ENCODE results near the gene PADI2.

Gene PADI2

DNA sequence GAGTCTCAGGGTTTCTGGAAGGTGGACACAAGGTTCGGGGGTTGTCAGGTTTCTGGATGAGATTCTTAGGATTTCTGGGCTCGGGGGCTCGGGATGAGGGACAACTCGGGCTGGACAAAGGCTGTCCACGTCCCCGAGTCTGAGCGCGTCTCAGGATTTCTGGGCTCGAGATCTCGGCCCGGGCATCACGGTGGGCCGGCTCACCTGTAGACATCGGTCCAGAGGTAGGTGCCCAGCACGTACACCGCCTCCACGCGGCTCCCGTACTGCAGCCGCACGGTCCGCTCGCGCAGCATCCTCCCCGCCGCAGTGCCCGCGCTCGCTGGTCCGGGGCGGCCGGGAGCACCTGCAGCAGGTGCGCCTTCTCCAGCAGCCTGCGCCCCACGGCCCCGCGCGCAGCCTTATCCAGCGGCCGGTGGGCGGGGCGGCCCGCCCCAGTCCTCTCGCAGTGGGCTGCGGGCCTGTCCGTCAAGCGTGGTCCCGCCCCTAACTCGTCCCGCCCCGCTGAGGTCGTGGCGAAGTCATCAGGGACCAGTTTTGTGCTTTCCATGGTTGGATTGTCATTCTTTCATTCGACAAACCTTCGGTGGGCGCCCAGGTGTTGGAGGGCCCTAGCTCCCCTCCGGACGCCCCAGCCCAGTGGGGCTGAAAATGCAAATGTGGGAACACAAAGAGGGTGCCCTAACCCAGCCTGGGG lies at the start of gene PADI2:
Gene PADI2 (minus strand): TSS at position 376 of the 697 bp plus-strand sequence. CDS start 80 bp downstream, at position 296.
- DNase-seq, result peak; percentile 42

DNA sequence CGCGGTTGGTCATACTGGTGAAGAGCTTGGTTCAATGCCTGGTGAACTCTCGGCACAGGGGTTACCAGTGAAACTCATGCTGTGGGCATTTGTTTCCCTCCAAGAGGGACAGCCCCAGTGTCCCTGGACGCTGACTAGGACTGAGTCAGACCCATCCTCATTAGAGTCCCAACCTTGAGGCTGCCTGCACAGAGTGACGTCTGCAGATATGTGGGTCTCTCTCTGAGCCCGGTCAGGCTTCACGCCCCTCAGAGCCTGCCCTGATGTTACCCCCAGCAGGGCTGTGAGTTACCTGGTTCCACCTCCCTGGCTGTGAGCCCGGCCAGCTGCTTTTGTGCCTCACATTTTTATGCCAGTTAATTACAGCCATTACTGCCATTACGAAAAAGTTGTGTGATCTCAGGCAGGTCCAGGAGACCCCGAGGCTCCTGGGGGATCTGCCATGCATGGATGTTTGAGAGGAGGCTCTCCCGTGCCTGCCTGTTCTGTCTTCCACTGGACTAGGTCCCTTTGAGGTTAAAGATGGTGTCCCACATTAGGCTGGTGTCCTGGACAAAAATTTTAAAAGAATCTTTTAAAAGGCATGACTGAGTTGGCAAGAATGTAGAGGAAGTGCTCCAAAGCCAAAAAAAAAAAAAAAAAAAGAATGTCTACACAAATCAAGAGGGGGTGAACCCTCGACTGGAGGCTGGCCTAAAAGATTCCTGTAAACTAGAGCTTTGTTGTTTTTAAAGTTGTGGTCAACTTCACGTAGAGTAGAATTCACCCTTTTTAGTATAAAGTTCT lies 49.0 kb upstream of the PADI2 start:
- no peak for DNase-seq

DNA sequence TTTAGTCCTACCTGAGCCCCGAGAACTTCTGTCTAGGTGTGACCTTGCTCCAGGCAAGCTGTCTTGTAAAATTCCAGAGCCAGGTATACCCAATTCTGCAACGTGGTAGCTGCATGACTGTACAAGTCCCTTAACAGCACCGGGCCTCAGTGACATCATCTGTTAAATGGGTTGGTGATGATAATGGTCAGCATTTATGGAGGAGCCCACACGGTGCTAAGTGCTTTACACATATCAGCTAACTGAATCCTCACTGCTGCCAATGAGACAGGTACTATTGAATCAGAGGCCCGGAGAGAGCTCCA lies 48.5 kb upstream of the PADI2 start:
- DNase-seq, result no peak

DNA sequence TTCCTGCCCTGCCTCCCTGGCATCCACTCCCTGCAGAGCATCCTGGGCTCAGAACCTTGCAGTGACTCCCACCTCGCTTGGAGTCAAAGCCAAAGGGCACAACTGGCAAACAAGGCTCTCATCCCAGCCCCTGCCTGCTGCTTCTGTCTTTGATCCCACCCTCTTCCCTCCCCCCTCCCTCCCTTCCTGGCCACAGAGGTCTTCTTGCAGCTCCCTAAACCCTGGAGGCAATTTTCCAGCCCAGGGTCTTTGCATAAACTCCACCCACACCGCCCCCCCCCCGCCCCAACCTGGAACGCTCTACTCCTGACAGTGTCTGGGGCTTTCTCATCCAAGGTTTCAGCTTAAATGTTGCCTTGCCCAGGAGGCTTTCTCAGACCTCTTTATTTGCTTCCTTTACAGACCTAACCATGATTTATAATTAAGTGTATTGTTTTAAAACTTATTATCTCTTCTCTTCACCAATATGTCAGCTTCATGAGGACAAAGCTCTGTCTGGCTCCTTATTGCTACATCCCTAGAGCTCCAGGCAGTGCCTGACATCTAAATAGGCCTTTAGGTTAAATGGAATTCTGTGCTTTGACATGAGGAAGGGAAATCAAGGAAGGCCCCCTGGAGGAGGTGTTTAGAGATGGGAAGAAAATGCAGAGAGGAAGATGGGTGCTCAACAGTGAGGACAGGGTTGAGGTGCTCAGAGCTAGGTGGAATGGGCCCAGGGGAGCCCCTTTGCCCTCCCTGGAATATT lies 48.0 kb upstream of the PADI2 start:
- DNase-seq, result no peak

DNA sequence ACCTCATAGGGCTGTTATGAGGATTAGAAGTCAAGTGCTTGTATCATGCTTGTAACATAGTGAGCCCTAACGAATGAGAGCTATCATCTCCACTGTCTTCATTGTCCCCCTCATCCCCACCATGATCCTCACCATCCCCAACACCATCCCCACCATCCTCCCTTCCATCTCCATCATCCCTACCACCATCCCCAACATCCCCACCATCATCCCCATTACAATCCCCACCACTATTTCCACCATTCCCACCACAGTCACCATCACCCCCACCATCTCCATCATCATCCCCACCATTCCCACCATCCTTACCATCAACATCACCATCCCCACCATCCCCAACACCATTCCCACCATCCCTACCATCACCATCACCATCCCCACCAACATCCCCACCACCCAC lies 46.6 kb upstream of the PADI2 start:
- no peak for DNase-seq

DNA sequence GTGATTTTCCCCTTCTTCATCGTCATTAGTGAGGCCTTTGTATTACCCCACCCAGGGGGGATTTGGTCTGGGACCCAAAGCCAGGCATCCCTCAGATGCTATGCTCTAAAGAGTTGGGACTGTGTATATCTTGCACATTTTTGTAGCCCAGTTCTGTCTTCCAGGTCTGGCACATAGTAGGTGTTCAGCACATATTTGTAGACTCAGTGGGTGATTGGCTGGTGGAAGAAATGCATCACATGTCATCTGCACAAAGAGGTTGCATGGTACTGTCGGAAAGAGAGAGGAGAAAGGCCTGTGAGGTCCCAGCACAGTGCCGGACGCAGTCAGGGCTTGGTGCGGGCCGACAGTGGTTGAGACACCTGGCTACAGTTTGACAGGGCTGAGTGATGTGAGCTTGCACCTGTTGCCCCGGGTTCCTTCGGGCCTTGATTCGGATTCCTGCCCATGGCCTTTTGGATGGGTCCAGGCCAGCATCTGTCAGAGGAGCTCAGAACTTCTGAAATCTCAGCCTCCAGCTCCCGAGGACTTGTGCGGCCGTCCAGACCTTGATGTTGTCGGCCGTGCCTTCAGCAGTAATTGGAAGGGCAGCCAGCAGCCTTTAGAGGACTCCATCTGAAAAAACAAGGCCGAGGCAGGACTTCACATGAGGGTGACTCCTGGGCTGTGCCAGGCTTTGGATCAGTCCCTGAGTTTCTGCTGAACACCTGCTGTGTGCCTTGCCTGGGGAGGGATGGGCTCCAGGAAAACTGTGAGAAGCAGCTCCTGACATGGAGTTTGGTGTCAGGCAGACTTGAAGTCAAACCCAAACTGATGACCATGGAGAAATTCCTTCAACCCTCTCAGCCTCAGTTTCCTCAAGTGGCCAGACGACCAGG lies 44.8 kb upstream of the PADI2 start:
- no peak for DNase-seq

DNA sequence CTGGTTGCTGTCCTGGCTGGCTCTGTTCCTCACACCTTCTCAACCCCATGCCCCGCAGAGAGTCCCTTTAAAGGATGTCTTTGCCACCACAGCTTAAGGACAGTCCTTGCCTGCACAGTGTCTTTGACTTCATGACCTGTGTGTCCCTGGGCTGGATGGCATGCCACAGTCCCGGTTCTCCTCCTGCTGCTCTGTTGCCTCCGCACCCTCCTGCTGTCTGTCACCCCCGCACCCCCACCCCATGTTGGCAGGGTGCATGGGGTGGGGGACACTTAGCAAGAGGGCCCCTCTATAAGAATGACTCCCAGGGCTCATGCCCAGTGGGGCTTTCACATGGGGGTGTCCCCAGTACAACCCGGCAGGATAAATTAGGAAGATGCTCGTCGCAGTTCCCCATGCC lies 44.1 kb upstream of the PADI2 start:
- no peak for DNase-seq

DNA sequence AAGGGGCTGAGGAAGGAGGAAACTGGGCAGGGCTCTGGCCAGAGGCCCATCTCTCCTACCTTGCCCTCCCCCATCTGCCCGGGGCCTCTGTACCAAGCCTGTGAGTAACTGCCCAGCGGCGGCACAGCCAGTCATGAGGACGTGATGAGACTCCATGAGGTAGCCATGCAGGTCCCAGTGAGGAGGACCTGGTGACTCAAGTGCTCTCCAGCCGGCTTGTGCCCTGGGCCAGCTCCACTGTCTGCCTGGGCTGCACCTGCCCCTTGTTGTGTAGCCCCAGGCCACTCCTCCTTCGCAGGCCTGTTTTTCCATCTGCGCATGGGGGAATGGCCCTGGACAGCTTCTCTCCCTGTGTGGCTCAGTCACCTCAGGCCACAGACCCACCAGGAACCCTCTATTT lies 43.7 kb upstream of the PADI2 start:
- DNase-seq, result no peak

DNA sequence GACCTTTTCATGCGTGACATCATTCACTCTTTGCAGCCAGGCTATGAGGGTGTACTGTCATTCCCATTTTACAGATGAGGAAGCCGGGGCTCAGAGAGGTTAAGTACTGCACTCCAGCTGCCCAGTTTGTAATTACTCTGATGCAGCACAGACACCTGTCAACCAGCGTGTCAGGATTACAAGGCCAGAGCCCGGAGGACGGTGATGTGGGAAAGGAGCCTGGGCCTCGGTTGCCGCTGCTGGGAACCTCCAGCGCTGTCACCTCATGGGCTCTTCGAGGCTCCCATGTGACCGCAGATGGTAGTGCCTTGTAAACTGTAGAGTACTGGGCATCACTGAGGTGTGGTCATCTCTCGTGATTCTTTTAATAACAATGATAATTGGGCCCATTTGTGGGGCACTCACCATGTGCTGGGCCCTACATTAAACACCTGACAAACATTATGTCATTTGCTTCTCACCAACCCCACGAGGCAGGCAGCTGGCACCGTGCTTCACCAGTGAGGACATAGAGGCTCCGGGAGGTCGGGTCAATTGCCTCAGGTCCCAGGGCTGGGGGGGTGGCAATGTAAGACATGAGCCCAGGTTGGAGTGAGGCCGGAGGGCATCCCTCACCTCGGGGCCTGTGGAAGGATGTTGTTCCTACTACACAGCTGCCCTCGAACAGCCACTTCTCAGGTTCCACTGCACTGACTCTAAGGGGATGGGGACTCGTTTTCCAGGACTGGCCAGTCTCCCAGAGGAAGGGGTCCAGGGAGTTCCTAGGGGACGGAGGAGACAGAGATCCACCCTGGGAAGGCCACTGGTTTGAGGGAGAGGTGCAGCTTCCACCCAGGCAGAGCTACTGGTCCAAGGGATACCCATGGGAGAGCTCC lies 42.9 kb upstream of the PADI2 start:
- no peak for DNase-seq

DNA sequence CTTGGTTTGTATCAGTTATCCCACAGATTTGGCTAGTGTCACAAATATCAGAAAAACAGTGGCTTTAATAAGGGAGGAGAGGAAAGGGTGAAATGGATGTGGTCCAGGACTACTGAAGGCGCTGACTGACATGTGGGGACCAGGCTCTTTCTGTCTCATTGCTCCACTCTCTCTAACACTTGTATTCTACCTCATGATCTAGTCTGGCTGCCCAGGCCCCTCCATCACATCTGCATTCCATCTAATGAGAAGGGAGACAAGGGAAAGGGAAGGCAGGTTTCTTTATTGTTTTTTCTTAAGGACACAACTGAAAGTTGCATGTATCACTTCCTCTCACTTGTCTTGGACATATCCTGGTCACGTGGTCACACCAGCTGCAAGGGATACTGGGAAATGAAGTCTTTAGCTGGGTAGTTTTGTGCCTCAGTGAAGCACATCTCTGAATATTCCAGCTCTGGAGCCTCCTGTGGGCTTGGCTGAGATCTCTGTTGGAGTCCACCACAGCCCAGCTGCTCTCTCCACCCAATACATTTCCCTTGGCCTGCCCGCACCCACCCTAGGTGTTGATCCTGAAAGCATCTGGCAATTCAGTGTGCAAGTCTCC lies 42.0 kb upstream of the PADI2 start:
- DNase-seq, result peak; percentile 5

DNA sequence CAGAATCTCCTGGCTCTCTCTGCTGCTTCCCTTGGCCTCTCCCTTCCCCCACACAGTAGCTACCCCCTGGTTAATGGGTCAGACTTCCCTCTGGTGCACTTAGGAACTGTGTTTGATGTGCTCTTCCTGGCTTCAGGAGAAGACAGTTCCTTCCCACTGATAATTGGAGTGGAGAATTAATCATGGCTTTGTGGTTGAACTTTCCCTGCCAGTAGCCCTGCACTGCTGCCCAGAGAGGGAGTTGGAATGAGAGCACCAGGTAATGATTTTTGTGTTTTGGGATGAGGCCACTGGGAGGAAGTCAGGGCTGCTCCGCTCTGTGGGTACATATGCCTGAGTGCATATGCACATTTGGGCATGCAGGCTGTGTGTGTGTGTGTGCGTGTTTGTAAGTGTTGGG lies 39.7 kb upstream of the PADI2 start:
- no peak for DNase-seq

DNA sequence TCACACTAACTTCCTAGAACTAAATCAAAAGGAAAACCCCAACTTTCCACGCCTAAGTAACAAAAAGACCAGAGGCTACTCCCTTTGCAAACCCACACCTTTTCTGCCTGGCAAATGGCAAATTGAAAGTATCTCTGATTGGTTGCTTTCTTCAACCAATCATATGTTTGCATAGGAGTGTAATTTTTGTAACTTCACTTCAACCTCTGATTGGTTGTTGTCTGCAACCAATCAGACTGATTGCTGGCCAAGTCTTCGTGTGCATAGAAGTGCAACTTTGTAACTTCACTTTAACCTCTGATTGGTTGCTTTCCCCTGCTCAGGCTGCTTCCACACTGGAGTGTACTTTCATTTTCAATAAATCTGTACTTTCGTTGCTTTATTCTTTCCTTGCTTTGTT lies 36.9 kb upstream of the PADI2 start:
- DNase-seq, result peak; percentile 3

DNA sequence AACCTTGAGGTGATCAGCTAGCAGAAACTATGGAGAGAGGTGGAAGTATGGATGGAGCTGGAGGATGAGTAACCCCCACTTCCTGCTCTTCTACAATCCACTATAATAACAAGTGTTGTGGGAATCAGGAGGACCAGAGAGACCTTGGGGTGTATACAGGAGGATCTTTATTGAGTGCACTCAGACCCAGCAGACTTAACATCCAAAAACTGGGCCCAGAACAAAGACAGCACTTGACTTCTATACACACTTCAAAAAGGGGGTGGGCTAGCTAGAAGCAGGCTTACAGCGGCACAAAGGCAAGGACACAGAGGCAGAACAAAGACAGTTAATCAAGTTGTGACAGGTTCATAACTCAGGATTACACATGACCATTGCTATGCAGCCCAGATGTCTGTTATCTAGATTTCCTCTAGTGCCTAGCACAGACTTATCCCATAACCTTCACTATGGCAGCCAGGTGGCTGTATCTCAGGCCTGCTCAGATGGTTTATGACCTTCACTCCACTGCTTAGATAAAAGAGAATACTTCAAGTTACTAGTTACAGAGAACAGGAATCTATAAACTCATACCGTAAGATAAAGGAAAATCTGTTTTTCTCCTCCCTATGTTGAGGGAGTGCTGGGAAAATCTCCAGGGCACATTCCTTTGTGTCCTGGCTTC lies 36.1 kb upstream of the PADI2 start:
- no peak for DNase-seq

DNA sequence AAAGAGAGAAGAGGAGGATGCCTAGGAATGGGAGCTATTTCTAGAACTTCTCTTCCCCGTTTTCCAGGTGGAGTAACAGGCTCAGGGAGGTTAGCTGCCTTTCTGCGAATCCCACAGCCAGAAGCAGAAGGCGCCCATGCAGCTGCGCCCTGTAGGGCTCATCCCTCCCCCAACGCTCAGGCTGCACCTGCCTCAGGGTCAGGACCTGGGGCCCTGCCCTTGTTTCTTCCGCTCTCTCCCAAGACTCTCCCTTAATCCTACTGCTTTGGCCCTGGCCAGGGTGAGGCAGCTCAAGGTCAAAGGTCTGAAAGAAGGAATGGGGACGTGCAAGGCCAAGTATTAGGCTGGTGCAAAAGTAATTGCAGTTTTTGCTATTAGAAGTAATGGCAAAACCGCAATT lies 30.5 kb upstream of the PADI2 start:
- no peak for DNase-seq

DNA sequence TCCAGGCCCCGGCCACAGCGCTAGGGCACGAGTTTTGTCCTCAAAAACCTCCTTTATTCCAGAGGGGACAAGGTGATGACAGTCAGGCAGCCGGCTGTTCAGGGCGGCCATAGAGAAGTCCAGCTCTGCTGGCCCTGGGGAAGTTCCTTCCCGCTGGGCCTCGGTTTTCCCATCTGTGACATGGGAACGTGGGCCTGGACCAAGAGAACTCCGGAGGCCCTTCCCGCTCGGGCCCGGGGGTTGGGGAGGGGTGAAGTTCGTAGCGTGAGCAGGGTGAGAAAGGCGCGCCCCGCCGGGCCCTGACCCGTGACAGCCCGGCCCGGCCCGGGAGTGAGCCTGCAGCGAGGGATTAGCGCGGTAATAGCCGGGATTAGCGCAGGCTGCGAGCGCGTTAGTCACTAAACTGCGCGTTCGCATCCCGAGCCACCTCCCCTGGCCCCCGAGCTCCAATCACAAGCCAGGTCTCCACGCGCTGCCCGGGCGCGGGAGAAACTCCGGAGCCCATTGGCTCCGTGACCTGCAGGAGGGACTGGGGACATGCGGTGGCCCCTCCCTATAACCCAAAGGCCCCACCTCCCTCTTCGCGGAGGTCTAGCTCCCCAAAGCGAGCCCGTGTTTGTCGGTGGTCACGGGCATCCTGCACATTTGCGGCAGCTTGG lies 29.8 kb upstream of the PADI2 start:
- no peak for DNase-seq

DNA sequence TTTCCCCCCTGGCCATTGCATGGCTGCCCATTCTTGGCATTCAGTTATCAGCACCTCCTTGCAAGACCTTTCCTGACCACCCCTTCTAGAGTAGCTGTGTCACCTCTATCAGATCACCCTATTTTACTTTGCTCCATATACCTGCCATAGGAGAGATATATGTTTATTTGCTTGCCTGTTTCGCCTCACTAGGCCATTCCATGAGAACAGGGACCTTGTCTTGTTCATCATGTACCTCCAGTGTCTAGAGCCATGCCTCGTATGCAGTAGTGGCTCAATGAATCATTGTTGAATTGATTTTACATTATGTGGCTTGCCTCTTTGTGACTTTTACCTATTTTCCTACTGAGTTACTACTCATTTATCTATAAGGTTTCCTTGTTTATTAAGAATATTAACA lies 26.4 kb upstream of the PADI2 start:
- no peak for DNase-seq

DNA sequence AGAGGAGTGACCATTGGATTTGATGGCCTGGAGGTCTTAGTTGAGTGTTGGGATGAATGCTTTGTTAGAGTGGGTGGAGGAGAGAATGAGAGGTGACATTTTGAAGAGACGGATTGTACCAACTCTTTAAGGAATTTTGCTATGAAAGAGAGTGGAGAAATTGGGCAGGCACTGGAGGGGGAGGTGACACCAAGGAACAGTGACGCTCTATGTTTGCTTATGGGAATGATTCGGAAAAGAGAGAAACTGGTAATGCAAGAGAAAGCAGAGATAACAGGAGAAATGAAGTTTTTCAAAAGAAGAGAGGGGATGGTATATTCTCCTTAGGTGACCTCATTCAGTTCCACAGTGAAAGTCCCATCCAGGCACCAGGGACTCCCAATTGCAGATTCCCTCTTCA lies 24.5 kb upstream of the PADI2 start:
- DNase-seq, result no peak

DNA sequence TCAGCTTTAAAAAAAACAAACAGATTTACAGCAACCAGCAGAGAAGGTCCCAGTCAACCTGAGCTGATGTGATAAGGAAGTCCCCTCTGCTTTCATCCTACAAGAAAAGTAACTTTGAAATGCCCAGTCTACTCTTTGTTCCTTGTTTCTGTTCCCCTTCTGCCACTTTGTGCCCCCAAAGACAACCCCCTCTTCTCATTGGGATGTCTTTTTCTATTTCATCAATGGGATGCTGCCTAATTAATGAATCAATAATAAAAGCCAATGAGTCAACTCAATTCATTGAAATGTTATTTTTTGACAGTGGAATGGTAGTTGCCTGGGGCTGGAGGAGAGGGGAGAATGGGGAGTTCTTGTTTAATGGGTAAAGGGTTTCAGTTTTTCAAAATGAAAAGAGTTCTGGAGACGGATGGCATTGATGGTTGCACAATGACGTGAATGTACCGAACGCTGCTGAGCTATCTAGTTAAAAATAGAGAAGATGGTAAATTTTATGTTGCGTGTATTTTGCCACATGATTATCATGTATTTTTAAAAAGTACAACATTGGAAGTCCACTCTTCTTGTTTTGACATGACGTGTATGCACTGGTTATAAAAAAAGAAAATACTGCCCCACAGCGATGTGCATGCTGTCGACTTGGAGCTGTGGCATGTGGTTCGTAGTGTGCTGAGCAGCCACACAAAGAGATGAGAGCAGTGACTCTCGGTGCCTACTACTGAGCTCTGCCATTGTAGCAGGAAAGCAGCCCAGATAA lies 22.4 kb upstream of the PADI2 start:
- no peak for DNase-seq

DNA sequence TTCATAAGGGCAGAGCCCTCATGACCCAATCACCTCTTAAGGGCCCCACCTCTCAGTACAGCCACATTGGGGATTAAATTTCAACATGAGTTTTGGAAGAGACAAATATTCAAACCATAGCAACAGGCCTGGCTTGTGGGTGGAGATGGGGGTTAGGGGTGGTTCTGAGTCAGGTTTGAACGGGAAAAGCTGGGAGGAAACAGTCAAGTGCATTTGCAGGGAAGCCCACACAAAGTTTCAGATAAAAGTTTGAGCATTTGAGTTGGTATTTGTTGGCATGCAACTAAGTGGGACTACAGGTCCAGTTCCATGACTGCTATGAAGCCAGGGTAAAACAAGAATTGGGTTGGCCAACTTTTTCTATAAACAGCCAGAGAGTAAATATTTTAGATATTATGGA lies 21.0 kb upstream of the PADI2 start:
- DNase-seq, result no peak

DNA sequence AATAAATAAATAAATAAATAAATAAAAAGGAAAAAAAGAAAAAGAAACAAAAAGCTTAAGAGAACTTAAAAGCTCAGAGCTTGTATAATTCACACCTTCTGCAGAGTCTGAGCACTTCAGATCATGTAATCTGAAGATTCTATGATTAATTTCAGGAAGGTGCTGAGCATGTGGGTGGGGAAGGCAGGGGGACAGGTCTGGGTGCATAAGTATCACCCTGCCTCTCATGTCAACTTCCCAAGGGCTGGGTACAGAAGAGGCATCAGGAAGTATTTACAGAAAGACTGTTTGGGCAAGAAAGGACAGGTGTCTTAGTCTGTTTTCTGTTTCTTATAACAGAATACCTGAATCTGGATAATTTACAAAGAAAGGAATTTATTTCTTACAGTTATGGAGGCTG lies 20.4 kb upstream of the PADI2 start:
- no peak for DNase-seq

All from activated CD4-positive, alpha-beta T cell treated with anti-CD3 and anti-CD28 coated beads, Interleukin-2, amount 50 U/mL, for 16 hours (primary cell).